Upper lobe of left lung (tissue), 4 donors: ENCODE measurements around the gene IGSF1.

Experiments
- EP300 ChIP-seq, 4 donors: sonication (generic); formaldehyde crosslinking; IDR thresholded peaks; one replicate each; pipeline ENCODE4 v1.5.1; 2017; ENCODE audit warnings: antibody characterized with exemption in 4 of 4, control low read depth in 2 of 4
- POLR2A ChIP-seq, 4 donors: fragments of 450-650 bp; IDR thresholded peaks; one replicate each; pipeline ENCODE4 v1.5.1; 2016 to 2017; ENCODE audit warnings: antibody characterized with exemption in 4 of 4, mild to moderate bottlenecking in 2 of 4
- POLR2AphosphoS5 ChIP-seq, 2 donors: sonication (generic); formaldehyde crosslinking; IDR thresholded peaks; one replicate each; pipeline ENCODE4 v1.5.1; 2017; ENCODE audit warnings: antibody characterized with exemption in 2 of 2
- TF ChIP-seq, protein P1 (sequence below), 6 experiments: fragments of 450-650 bp in 4 of 6; fragments of 200-600 bp in 2 of 6; sonication (generic) in 2 of 6; IDR thresholded peaks; one replicate each; pipeline ENCODE4 v1.5.1; 2016 to 2019; ENCODE audit warnings: antibody characterized with exemption in 6 of 6

DNA sequence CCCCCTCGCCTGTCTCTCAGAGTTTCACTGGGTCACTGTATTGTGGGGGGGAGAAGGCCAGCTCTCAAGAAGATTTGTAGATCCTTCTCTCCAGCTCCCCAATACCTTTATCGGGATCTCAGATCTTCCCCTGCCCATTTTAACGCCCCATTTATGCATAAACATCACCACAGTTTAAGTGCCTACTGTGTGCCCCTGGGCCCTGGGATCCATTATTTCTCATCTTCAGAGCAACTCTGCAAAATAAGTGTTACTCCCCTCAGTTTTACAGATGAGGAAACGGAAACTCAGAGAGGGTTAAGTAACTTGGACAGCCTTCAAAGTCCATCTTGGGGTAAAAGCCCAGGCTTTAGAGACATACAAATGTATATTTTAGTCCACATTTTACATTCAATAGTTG lies 421 bp upstream of the IGSF1 start:
- TF ChIP-seq, protein P1, sequence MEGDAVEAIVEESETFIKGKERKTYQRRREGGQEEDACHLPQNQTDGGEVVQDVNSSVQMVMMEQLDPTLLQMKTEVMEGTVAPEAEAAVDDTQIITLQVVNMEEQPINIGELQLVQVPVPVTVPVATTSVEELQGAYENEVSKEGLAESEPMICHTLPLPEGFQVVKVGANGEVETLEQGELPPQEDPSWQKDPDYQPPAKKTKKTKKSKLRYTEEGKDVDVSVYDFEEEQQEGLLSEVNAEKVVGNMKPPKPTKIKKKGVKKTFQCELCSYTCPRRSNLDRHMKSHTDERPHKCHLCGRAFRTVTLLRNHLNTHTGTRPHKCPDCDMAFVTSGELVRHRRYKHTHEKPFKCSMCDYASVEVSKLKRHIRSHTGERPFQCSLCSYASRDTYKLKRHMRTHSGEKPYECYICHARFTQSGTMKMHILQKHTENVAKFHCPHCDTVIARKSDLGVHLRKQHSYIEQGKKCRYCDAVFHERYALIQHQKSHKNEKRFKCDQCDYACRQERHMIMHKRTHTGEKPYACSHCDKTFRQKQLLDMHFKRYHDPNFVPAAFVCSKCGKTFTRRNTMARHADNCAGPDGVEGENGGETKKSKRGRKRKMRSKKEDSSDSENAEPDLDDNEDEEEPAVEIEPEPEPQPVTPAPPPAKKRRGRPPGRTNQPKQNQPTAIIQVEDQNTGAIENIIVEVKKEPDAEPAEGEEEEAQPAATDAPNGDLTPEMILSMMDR (IDR thresholded peaks at IDR 0.05), result no peak
- TF ChIP-seq POLR2AphosphoS5 (IDR thresholded peaks at IDR 0.05) (no peak), POLR2A (IDR thresholded peaks at IDR 0.05) (no peak), EP300 (IDR thresholded peaks at IDR 0.05) (no peak)
